Esophagus squamous epithelium (tissue), 5 donors: ENCODE measurements around the gene PRDM5. TPM values are rescaled to one million over a fixed set of nuclear protein-coding genes. Genes with fewer than 3 reads are reported as not detected.
"Not testable (repeated sequence)": the region's sequence is repeated elsewhere in the genome, so short reads cannot be mapped to it uniquely, and the experiment has no call there.

Source experiments
- DNase-seq: peaks from one replicate; lab custom pipeline; 2025; lab: John Stamatoyannopoulos, UW
- H3K27ac ChIP-seq, 4 donors: fragments of 200-600 bp; sonication (generic); one replicate each; pipeline ENCODE4 v1.5.1; 2016 to 2019; ENCODE audit warnings: mild to moderate bottlenecking in 1 of 4
- H3K27me3 ChIP-seq, 4 donors: fragments of 200-600 bp; sonication (generic); 1 replicate in 3 of 4; 2 replicates in 1 of 4; pipeline versions ENCODE4 v1.5.1 to v1.6.0; 2017 to 2021; ENCODE audit warnings: antibody characterized with exemption in 1 of 4
- H3K36me3 ChIP-seq, 3 donors: fragments of 200-600 bp; sonication (generic); one replicate each; pipeline ENCODE4 v1.5.1; 2016 to 2019
- H3K4me1 ChIP-seq, 3 donors: fragments of 200-600 bp; sonication (generic); one replicate each; pipeline ENCODE4 v1.5.1; 2017 to 2019
- H3K4me3 ChIP-seq, 4 donors: fragments of 200-600 bp; sonication (generic); 1 replicate in 3 of 4; 2 replicates in 1 of 4; pipeline ENCODE4 v1.5.1; 2016 to 2019; ENCODE audit warnings: mild to moderate bottlenecking in 2 of 4, moderate library complexity in 1 of 4
- H3K9me3 ChIP-seq, 3 donors: fragments of 200-600 bp; sonication (generic); one replicate each; pipeline ENCODE4 v1.5.1; 2016 to 2019
- POLR2A ChIP-seq, 4 donors: fragments of 450-650 bp; IDR thresholded peaks; one replicate each; pipeline ENCODE4 v1.6.1; 2017; ENCODE audit warnings: antibody characterized with exemption in 4 of 4, mild to moderate bottlenecking in 4 of 4, moderate library complexity in 3 of 4
- WGBS, 2 donors: methylation state at CpG; one replicate each; pipeline ENCODE4 v1.1.5; 2018; 5-methylcytosine and 5-hydroxymethylcytosine counted together
- intact Hi-C: fragments of 100-400 bp; cut with DNase I; formaldehyde crosslinking; loops from one replicate; pipeline ENCODE4 v1.15.0; 2022
- total RNA-seq, 4 donors: library from RNA; depleted of rRNA; stranded (reverse); fragments of >200 nt; gene quantifications; one replicate each; pipeline ENCODE4 v1.1.0, GENCODE V29; 2016
- TF ChIP-seq, protein P1 (sequence below), 6 experiments: fragments of 450-650 bp in 4 of 6; fragments of 200-600 bp in 2 of 6; sonication (generic) in 2 of 6; IDR thresholded peaks; one replicate each; pipeline ENCODE4 v1.5.1; 2016 to 2019; ENCODE audit warnings: antibody characterized with exemption in 6 of 6, mild to moderate bottlenecking in 4 of 6, moderate library complexity in 4 of 6
- donor health status: DM: yes; HTN: yes; CAD: no.

The PRDM5 gene
- total RNA-seq, 4 donors from 2014 or later = 3.3 to 16.8 (median 6.2) TPM

DNA sequence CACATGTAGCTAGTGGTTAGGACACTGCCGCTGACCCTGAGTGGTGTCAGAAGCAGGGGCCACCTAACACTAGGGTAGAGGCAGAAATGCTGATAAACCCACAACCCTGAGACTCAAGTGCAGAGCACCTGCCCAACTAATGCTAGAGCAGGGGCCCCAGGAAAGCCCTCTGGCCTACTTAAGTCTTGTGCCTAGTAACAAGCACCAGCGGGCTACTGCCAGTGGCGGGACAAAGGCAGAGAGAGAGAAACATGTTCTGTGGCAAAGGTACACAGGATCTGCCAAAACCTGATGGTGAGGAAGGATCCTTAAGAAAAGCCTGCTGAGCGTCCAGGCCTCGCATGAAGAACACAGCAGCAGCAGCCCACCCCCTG, 172.4 kb downstream of the PRDM5 start:
- peak overlapping the region in 1 of 4 donors; percentile 39 for H3K27ac ChIP-seq
- TF ChIP-seq POLR2A (IDR thresholded peaks at IDR 0.05) = no peak
- TF ChIP-seq, protein P1, sequence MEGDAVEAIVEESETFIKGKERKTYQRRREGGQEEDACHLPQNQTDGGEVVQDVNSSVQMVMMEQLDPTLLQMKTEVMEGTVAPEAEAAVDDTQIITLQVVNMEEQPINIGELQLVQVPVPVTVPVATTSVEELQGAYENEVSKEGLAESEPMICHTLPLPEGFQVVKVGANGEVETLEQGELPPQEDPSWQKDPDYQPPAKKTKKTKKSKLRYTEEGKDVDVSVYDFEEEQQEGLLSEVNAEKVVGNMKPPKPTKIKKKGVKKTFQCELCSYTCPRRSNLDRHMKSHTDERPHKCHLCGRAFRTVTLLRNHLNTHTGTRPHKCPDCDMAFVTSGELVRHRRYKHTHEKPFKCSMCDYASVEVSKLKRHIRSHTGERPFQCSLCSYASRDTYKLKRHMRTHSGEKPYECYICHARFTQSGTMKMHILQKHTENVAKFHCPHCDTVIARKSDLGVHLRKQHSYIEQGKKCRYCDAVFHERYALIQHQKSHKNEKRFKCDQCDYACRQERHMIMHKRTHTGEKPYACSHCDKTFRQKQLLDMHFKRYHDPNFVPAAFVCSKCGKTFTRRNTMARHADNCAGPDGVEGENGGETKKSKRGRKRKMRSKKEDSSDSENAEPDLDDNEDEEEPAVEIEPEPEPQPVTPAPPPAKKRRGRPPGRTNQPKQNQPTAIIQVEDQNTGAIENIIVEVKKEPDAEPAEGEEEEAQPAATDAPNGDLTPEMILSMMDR (IDR thresholded peaks at IDR 0.05) = no peak
- H3K36me3 ChIP-seq = peaks cover 0 to 35% (median 0%) of the 10 kb centered on the region in 3 donors
- H3K4me1 ChIP-seq = no peaks in the 10 kb centered on the region
- no peak for DNase-seq
- intact Hi-C loops = no loop called here
- no peaks in the 10 kb centered on the region for H3K27me3 ChIP-seq
- peaks cover 0 to 19% (median 0%) of the 10 kb centered on the region in 3 donors for H3K9me3 ChIP-seq
- WGBS, 2 donors = 97 to 100% methylated on average over 3 to 5 of the region's 5 CpGs
- no peak overlapping the region for H3K4me3 ChIP-seq

DNA sequence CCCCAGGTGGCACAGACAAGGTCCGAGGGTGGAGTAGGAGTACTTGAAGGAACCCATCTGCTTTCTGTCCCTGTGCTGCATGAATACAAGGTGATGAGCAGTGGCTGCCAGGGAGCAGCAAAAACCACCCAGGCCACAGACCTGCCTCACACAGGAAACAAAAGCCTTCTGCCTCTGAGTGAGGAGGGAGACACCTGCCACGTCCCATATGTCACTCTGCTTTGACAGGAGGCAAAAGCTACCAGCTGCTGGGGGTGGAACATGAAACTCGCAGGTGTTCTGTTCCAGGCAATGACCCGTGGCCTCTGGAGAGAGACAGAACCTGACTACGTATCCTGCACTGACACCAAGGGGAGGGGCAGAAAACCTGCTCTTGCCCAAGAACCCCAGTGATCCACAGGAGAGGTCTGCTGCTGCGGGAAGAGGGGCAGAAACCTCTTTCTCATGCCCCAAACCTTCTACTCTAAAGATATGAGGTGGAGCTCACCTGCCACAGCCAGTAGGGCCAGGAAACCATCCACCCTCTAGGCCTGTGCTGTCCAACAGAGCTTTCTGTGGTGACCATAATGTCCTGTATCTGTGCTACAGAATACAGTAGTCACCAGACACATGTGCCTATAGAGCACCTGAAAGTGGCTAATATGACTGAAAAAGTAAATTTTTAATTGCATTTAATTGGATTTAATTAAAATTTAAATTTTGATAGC, 172.9 kb downstream of the PRDM5 start:
- H3K4me3 ChIP-seq = no peak overlapping the region
- H3K27me3 ChIP-seq = no peaks in the 10 kb centered on the region
- peak overlapping the region in 1 of 4 donors; percentile 39 for H3K27ac ChIP-seq
- H3K9me3 ChIP-seq = peaks cover 0 to 19% (median 0%) of the 10 kb centered on the region in 3 donors
- 72% methylated on average over 2 of the region's 6 CpGs; no CpG with 5 or more reads in 1 of the 2 donors for WGBS, 2 donors
- H3K36me3 ChIP-seq = peaks cover 0 to 35% (median 0%) of the 10 kb centered on the region in 3 donors
- H3K4me1 ChIP-seq = no peaks in the 10 kb centered on the region
- no peak for DNase-seq
- TF ChIP-seq, protein P1 (IDR thresholded peaks at IDR 0.05) = no peak
- no peak for TF ChIP-seq POLR2A (IDR thresholded peaks at IDR 0.05)
- intact Hi-C loops = no loop called here

DNA sequence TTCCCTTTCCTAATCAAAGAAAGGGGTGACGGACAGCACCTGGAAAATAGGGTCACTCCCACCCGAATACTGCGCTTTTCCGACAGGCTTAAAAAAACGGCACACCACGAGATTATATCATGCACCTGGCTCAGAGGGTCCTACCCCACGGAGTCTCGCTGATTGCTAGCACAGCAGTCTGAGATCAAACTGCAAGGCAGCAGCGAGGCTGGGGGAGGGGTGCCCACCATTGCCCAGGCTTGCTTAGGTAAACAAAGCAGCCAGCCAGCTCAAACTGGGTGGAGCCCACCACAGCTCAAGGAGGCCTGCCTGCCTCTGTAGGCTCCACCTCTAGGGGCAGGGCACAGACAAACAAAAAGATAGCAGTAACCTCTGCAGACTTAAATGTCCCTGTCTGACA, 180.9 kb downstream of the PRDM5 start:
- 81 to 82% methylated on average over 4 to 5 of the region's 9 CpGs for WGBS, 2 donors
- intact Hi-C loops, H3K36me3 ChIP-seq, H3K4me1 ChIP-seq, H3K4me3 ChIP-seq, H3K9me3 ChIP-seq, H3K27me3 ChIP-seq, DNase-seq, H3K27ac ChIP-seq: not testable (repeated sequence)

DNA sequence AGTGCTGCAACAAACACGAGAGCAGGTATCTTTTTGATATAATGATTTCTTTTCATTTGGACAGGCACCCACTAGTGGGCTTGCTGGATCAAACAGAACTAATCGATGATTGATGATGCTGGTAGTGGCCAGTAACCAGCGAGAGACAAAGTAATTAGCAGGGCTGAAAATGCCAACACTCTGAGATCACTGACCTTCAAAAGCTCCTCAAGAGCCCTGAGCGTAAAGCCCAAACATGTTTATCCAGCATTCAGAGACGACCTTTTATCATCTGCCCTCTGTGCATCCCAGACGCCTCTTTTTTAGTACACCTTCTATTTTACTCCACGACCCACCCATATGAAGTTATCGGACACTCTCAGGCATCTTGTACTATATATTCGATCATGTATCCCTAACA, 186.2 kb downstream of the PRDM5 start:
- H3K4me3 ChIP-seq = no peak overlapping the region
- 82 to 87% methylated on average over 8 to 9 of the region's 9 CpGs for WGBS, 2 donors
- H3K27me3 ChIP-seq = no peaks in the 10 kb centered on the region
- H3K9me3 ChIP-seq = no peaks in the 10 kb centered on the region
- DNase-seq = no peak
- intact Hi-C loops = no loop called here
- no peaks in the 10 kb centered on the region for H3K4me1 ChIP-seq
- H3K27ac ChIP-seq = no peak overlapping the region
- no peaks in the 10 kb centered on the region for H3K36me3 ChIP-seq
- no peak for TF ChIP-seq POLR2A (IDR thresholded peaks at IDR 0.05)
- TF ChIP-seq, protein P1 (IDR thresholded peaks at IDR 0.05) = no peak

DNA sequence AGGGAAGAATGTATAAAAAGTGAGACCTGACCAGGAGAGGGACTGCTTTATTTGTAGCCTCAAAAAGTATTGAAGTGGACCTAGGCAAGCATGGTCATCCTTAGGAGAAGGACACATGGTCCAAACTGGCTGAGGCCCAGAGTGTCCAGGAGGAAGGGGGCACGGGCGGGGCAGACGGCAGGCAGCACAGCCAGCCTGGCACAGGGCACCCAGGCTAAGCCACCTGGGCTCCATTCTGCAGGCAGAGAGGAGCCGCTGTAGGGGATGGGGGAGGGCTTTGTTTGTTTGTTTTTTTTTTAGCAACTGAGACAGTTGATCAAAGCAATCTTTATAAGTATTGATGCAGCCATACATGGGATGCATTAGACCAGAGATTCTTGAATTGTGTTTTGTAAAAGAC, 188.6 kb downstream of the PRDM5 start:
- TF ChIP-seq POLR2A (IDR thresholded peaks at IDR 0.05) = no peak
- TF ChIP-seq, protein P1 (IDR thresholded peaks at IDR 0.05) = no peak
- H3K27me3 ChIP-seq = no peaks in the 10 kb centered on the region
- no peaks in the 10 kb centered on the region for H3K4me1 ChIP-seq
- no peak overlapping the region for H3K4me3 ChIP-seq
- WGBS, 2 donors = 77 to 93% methylated on average over 3 to 4 of the region's 4 CpGs
- H3K9me3 ChIP-seq = no peaks in the 10 kb centered on the region
- intact Hi-C loops = no loop called here
- H3K27ac ChIP-seq = no peak overlapping the region
- DNase-seq = no peak
- no peaks in the 10 kb centered on the region for H3K36me3 ChIP-seq
